Hematopoietic multipotent progenitor cell treated with erythropoietin and hydrocortisone succinate and interleukin-3 and kit ligand, for 15 days (in vitro differentiated cells): Measurements from ENCODE around the gene PLEKHG3.

Source experiments
- DNase-seq: peaks from one replicate; pipeline ENCODE4 v3.0.0-alpha.2; 2015; ENCODE audit warnings: low spot score

Gene PLEKHG3

DNA sequence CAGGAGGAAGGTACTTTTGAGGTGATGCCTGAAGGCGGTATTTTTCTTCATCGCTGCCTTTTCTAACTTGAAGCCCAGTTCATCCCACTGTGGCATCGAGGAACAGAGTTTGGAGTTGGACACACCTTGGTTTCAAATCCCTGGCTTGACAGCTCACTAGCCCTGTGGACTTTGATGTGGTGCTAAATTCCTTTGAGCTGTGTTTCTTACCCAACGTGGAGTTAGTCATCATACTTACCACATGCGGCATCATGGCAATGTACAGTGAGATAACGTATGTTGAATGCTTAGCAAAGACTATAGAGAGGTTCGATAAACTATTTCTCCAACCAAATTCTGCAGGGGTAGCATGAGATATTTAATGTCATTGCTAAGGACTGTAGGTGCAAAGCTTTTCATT lies 3.4 kb downstream of the PLEKHG3 start:
- DNase-seq = no peak

GRCh38 chr14:64708148-64709004 lies 4.2 kb downstream of the PLEKHG3 start:
- no peak for DNase-seq

DNA sequence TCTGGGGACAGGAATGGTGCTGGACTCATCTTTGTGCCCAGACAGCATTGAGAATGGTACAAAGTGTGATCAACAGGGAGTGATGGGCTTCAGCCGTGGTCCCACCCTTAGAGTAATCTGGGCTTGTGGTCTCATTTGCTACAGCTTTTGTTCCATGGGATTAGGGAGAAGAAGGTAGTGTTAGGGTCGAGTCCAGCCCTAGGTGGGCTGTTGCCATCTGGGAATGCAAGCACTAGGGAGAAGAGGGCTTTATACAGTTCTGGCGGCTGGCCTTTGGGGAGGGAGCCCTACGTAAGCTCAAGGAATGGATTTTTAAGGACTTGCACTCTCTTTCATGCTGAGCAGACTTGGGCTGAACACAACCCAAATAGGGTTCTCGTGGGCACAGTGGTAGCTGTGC lies 4.9 kb downstream of the PLEKHG3 start:
- no peak for DNase-seq

- no peak for DNase-seq
These were observed 6.8 kb downstream of the PLEKHG3 start for GRCh38 chr14:64711039-64711438.

DNA sequence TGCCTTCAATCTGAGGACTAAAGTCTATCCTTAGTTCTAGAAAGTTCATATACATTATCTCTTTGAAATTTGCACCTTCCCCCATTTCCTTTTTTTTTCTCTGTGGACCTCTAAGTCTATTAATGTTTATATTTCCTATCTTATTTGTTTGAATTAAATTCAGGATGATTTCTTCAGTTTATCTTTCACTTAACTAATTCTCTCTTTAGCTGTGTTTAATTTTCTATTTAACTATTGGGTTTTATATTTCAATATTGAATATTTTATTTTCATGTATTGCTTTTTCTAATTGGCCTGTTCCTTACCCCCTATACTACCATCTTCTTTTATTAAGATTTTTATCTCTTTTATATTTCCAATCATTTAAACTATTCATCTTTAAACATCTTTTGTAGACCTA lies 9.5 kb downstream of the PLEKHG3 start:
- DNase-seq = no peak

GRCh38 chr14:64714432-64715025 lies 10.3 kb downstream of the PLEKHG3 start:
- no peak for DNase-seq

- no peak for DNase-seq
These were observed 11.0 kb downstream of the PLEKHG3 start for GRCh38 chr14:64715146-64715627.

DNA sequence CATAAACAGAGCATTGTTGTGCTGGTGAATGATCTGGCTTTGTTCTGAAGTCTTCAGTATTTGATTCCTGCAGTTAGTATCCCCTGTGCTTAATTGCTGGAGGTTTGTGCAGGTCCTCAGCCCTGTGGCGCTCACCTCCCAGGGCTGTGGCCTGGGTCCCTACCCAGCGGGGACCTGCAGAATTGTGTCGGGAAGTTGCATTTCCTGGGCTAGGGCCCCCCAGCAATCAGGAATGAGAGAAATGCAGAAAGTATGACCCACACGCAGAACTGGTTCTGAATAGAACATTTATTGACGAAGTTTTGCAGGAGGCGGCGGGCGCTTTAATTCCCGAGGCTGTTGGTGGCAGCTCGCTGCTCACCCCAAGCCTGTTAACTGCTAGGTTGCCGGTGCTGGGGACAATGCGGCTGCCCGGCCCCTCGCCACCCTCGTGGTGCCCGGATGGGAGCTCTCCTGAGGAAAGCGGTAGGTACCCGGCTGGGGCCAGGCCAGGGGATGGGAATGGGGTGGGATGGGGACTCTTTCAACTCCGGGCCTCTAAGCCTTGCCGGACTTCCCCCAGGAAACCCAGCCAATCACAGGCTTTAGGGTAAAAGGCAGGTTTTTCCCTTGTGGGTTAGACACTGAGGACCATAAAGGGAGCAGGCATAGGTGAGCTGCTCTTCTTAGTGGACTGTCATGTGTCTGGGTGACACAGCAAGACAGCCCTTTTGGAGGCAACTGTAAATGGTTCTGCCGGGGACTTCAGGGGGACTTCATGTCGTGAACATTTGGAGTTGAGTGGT lies 11.6 kb downstream of the PLEKHG3 start:
- no peak for DNase-seq

- no peak for DNase-seq
These were observed 13.6 kb downstream of the PLEKHG3 start for GRCh38 chr14:64717870-64718269.

- DNase-seq = no peak
These were observed 14.5 kb downstream of the PLEKHG3 start for GRCh38 chr14:64718762-64719161.

DNA sequence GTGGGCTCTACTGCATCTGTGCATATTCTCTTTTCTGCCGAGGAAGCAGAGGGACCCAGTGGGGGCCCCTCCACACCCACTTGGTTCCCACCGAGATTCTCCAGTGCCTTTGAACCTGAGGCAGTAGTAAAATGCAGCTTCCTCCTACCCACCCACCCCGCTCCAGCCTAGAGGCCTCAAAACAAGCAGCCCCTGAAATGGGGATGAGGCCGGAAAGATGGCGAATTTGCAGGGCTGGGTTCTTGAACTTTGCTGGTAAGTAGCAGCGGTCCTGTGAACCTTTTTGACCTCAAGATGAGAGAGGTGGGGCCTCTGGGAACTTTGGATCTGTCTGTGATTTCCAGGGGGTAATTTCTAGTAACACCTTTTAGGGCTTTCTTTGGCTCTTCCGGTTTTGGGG lies 15.4 kb downstream of the PLEKHG3 start:
- DNase-seq = no peak

DNA sequence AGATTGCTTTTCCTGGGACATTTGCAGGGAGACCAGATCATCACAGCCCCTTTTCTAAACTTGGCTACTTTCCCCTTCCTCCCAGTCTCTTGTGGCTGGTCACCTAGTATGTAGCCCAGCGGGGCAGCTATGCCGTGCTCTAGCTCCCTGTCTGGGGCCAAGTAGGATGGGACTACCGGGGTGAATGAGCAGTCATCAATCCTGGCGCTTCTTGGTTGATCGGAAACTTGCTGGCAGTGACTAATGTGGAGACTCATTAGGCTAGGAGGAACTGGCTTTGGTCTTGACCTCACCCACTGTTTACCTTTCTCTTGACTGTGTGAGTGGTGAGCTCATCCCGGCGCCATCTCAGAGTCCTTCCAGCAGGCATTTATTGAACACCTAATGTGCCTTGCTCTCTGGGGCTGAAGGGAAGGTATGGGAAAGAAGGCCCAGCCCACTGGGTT lies 15.9 kb downstream of the PLEKHG3 start:
- no peak for DNase-seq

- DNase-seq = no peak
These were observed 17.2 kb downstream of the PLEKHG3 start for GRCh38 chr14:64721391-64721791.

DNA sequence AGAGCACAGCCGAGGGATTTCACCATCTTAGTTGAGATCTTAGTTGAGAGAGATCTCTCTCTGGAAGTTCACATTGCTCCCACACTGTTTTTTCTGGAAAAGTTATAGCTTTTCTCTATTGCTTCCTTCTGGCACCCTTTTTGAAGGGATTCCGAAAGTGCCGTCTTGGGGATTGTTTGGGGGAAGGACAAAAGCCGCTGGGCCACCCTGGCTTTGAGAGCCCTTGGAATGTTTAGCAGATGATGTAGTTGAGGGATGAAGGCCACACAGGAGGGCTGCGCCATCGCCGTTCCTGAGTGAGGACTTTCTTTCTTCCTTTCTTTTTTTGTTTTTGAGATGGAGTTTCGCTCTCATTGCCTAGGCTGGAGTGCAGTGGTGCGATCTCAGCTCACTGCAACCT lies 17.7 kb downstream of the PLEKHG3 start:
- DNase-seq = no peak

DNA sequence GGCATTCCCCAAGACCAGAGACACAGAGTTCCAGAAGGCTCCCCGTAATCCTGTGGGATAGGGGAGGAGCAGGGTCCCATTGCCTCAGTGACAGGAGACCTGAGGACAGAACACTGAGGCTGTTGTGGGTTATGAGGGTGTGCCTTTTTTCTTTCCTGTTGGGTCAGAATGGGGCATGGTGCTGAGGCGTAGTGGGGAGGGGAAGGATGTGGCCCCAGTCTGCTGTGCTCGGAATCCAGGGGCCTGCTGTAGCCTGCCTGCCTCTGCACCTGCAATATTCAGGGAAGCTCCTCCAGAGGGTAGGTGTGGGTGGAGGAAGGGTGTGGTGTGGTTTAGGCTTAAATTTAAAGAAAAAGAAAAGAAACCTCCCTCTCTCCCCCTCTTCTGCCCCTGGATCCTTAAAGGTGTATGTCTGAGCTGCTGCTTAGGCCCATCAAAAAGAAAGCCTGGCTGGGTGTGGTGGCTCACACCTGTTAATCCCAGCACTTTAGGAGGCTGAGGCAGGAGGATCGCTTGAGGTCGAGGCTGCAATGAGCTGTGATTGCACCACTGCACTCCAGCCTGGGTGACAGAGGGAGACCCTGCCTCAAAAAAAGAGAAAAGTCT lies 18.7 kb downstream of the PLEKHG3 start:
- no peak for DNase-seq

DNA sequence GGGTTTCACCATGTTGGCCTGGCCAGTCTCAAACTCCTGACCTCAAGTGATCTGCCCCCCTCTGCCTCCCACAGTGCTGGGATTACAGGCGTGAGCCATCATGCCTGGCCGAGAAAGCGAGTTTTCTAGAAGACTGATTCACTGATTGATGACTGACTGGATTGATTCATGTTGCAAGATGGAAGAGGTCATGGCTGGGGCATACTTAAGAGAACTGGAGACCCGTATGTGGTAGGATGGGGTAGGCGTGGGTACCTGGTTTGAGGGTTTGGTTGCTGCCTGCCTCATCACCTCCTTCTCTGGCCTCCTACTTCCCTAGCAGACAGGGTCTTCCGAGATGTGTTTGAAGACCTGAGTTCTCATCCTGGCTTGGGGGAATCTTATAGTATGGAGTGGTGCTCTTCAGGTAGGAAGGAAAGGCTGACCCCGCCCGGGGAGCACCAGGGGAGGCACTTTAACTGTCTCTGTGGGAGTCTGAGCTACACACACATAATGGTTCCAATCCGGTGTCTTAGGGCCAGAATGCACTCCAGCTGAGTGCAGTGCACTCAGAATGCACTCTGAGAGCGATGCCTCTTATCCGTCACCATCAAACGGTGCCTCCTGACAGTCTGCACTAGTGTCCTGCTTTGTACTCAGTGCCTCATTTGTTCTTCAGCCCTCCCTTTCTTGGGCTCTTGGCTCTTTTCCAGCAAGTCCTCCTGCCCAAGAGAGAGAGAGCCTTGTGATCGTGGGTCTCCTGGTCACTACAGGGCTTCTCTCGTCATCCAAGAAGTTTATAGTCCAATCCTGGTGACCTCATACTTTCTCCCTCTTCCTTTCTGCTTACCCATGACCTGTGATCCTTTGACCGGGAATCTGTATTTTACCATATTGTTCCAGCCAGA lies 19.7 kb downstream of the PLEKHG3 start:
- DNase-seq = no peak

GRCh38 chr14:64724578-64724930 lies 20.3 kb downstream of the PLEKHG3 start:
- DNase-seq = no peak

DNA sequence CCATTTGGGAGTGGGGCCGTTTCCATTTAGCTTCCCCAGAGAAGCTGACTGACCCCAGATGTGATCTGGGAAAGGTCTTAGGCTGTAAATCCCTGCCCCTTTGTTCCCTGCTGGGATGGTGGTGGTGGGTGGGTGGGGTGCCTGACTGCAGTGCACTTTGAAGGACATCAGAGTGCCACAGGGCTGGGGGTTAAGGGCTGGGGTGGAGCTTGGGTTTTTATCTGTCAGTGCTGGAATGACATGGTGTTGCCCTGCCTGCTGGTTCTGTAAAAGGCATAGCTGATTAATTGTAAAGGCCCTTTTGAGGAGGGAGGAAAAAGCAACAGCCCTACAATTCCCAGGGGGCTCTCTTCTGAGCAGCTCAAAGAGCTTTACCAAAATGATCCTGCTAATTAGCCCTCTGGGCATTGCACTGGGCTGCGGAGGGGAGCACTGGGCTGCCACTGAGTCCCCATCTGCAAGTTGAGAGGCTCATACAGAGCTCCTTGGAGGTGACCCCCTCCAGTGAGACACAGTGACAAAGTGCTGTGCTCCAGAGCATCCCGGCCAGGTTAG lies 21.1 kb downstream of the PLEKHG3 start:
- no peak for DNase-seq

GRCh38 chr14:64725879-64726584 lies 21.8 kb downstream of the PLEKHG3 start:
- DNase-seq = no peak

GRCh38 chr14:64726585-64726890 lies 22.3 kb downstream of the PLEKHG3 start:
- no peak for DNase-seq
